ENCODE data around the gene KCNN3. TPM values are rescaled to one million over a fixed set of nuclear protein-coding genes. Genes with fewer than 3 reads are reported as not detected.

Gene KCNN3
- total RNA-seq, 2 experiments from 2014 or later = 0.11 TPM; not detected in 1

GRCh38 chr1:154663471-154664060, 206.5 kb downstream of the KCNN3 start:
- Mint-ChIP-seq H3K4me1 (ENCODE audit: low read depth) (no peaks in the 10 kb centered on the region), H3K27ac (no peak overlapping the region), H3K36me3 (ENCODE audit: low read depth) (no peaks in the 10 kb centered on the region), H3K9me3 (no peaks in the 10 kb centered on the region), H3K27me3 (peaks cover 9% of the 10 kb centered on the region), H3K4me3 (no peak overlapping the region)
- intact Hi-C loops (cut with micrococcal nuclease) = no loop called here
- TF ChIP-seq CTCF (IDR thresholded peaks at IDR 0.05) = no peak
- ChIA-PET CTCF (interaction anchor here (1.0 to 1.7 kb wide), 4 partner anchors 23 to 220 kb away, joined by 3 to 4 read pairs (median 3); no protein-coding TSS in a partner anchor), POLR2A (interaction anchor here (0.6 kb wide), 1 partner anchor 525 kb away, joined by 3 read pairs; no protein-coding TSS in a partner anchor)
- DNase-seq (no peak), ATAC-seq (no peak)

- TF ChIP-seq CTCF (IDR thresholded peaks at IDR 0.05) = no peak
- no peak for DNase-seq
- intact Hi-C loops (cut with micrococcal nuclease) = no loop called here
- POLR2A ChIA-PET = no interaction called here
- H3K4me3 Mint-ChIP-seq = no peak overlapping the region
- ATAC-seq = no peak
- no peaks in the 10 kb centered on the region for H3K9me3 Mint-ChIP-seq
- H3K36me3 Mint-ChIP-seq (ENCODE audit: low read depth) = no peaks in the 10 kb centered on the region
- CTCF ChIA-PET = interaction anchor here (1.3 kb wide), 1 partner anchor 9 kb away, joined by 3 read pairs; no protein-coding TSS in a partner anchor
- no peak overlapping the region for H3K27ac Mint-ChIP-seq
- no peaks in the 10 kb centered on the region for H3K4me1 Mint-ChIP-seq (ENCODE audit: low read depth)
- H3K27me3 Mint-ChIP-seq = peaks cover 22% of the 10 kb centered on the region
Observed at GRCh38 chr1:154661110-154661509, 209.0 kb downstream of the KCNN3 start.

- no peak overlapping the region for H3K4me3 Mint-ChIP-seq
- ChIA-PET CTCF (interaction anchor here (1.2 to 1.4 kb wide), 4 partner anchors 10 to 181 kb away, joined by 3 to 6 read pairs (median 3); no protein-coding TSS in a partner anchor), POLR2A (no interaction called here)
- intact Hi-C loops (cut with micrococcal nuclease) = no loop called here
- peaks cover 26% of the 10 kb centered on the region for H3K27me3 Mint-ChIP-seq
- no peaks in the 10 kb centered on the region for H3K36me3 Mint-ChIP-seq (ENCODE audit: low read depth)
- TF ChIP-seq CTCF (IDR thresholded peaks at IDR 0.05) = no peak
- H3K27ac Mint-ChIP-seq = no peak overlapping the region
- ATAC-seq (no peak), DNase-seq (no peak)
- H3K4me1 Mint-ChIP-seq (ENCODE audit: low read depth) = no peaks in the 10 kb centered on the region
- H3K9me3 Mint-ChIP-seq = no peaks in the 10 kb centered on the region
Observed at GRCh38 chr1:154659823-154660592, 210.1 kb downstream of the KCNN3 start.

GRCh38 chr1:154657556-154657955, 212.5 kb downstream of the KCNN3 start:
- Mint-ChIP-seq H3K4me3 (no peak overlapping the region), H3K27ac (no peak overlapping the region), H3K27me3 (peaks cover 33% of the 10 kb centered on the region), H3K36me3 (ENCODE audit: low read depth) (no peaks in the 10 kb centered on the region), H3K4me1 (ENCODE audit: low read depth) (no peaks in the 10 kb centered on the region), H3K9me3 (no peaks in the 10 kb centered on the region)
- ChIA-PET POLR2A (no interaction called here), CTCF (interaction anchor here (1.1 to 1.5 kb wide), 5 partner anchors 12 to 264 kb away, joined by 3 to 10 read pairs (median 4); no protein-coding TSS in a partner anchor)
- ATAC-seq = no peak
- DNase-seq = no peak
- intact Hi-C loops (cut with micrococcal nuclease) = no loop called here
- no peak for TF ChIP-seq CTCF (IDR thresholded peaks at IDR 0.05)

GRCh38 chr1:154652893-154653292, 217.2 kb downstream of the KCNN3 start:
- Mint-ChIP-seq H3K4me1 (ENCODE audit: low read depth) (no peaks in the 10 kb centered on the region), H3K9me3 (no peaks in the 10 kb centered on the region), H3K27me3 (peaks cover 21% of the 10 kb centered on the region), H3K27ac (no peak overlapping the region), H3K36me3 (ENCODE audit: low read depth) (no peaks in the 10 kb centered on the region), H3K4me3 (no peak overlapping the region)
- no peak for TF ChIP-seq CTCF (IDR thresholded peaks at IDR 0.05)
- POLR2A ChIA-PET = interaction anchor here (0.5 kb wide), 1 partner anchor 245 kb away, joined by 3 read pairs; no protein-coding TSS in a partner anchor
- intact Hi-C loops (cut with micrococcal nuclease) = no loop called here
- CTCF ChIA-PET = interaction anchor here (1.1 to 1.2 kb wide), 2 partner anchors 17 to 93 kb away, joined by 3 to 4 read pairs; no protein-coding TSS in a partner anchor
- DNase-seq (no peak), ATAC-seq (no peak)

All from activated CD8-positive, alpha-beta T cell treated with anti-CD3 and anti-CD28 coated beads for 36 hours (primary cell).